GM23338 (cell line): Measurements from ENCODE around the gene PSMC3.

Experiments used
- CTCF ChIP-seq, 2 experiments: fragments of 200-600 bp in 1 of 2; sonication (generic) in 1 of 2; conservative IDR thresholded peaks; 2 replicates each; pipeline versions ENCODE4 v1.5.1 to v1.6.1; 2016 to 2017; ENCODE audit warnings: antibody characterized with exemption in 2 of 2, low read depth in 2 of 2, mild to moderate bottlenecking in 2 of 2, moderate library complexity in 1 of 2
- EZH2 ChIP-seq: fragments of 200-600 bp; sonication (generic); IDR thresholded peaks from one replicate; pipeline ENCODE4 v1.8.0; 2017; ENCODE audit warnings: antibody characterized with exemption, mild to moderate bottlenecking, low read depth; ENCODE audit not compliant: unreplicated experiment
- JUNB ChIP-seq: IDR thresholded peaks from one replicate; pipeline ENCODE4 v1.6.1; 2016; ENCODE audit warnings: antibody characterized with exemption; ENCODE audit not compliant: unreplicated experiment
- POLR2AphosphoS5 ChIP-seq: IDR thresholded peaks from 2 replicates; pipeline ENCODE4 v1.6.1; 2016; ENCODE audit warnings: antibody characterized with exemption, low read depth
- REST ChIP-seq: IDR thresholded peaks from one replicate; pipeline ENCODE4 v1.6.1; 2018; ENCODE audit warnings: antibody characterized with exemption; ENCODE audit not compliant: unreplicated experiment
- ZNF114 ChIP-seq: fragments of 250-450 bp; sonication (Bioruptor Pico); IDR thresholded peaks from 2 replicates; pipeline ENCODE4 v1.5.0; 2020; ENCODE audit warnings: mild to moderate bottlenecking, moderate library complexity
- ZNF331 ChIP-seq: fragments of 250-450 bp; sonication (Bioruptor Pico); IDR thresholded peaks from 2 replicates; pipeline ENCODE4 v1.5.0; 2020; ENCODE audit warnings: low read depth, mild to moderate bottlenecking, moderate library complexity

- TF ChIP-seq CTCF (conservative IDR thresholded peaks at IDR 0.05; ENCODE audit: low read depth in 2 of 2) (no peak), JUNB (no peak), ZNF331 (CRISPR knock-in tag) (no peak), REST (no peak), EZH2 (no peak), POLR2AphosphoS5 (no peak), ZNF114 (CRISPR knock-in tag) (no peak)
Observed at GRCh38 chr11:47461876-47462275, 35.6 kb upstream of the PSMC3 start.
